DMS 273 treated with DMSO at 0.1 percent for 48 hours (cell line): ENCODE results near the gene SPRYD7.
"Not testable (repeated sequence)": the region's sequence is repeated elsewhere in the genome, so short reads cannot be mapped to it uniquely, and the experiment has no call there.

Experiments
- DNase-seq: peaks from one replicate; lab custom pipeline; 2025; lab: John Stamatoyannopoulos, UW

The SPRYD7 gene

GRCh38 chr13:49936075-49936967 is at the start of gene SPRYD7:
TSS of gene SPRYD7 (minus strand) at chr13:49936340. CDS start at chr13:49936235, 105 bp downstream.
- peak; percentile 89 for DNase-seq

- DNase-seq = no peak
Observed at GRCh38 chr13:49985129-49985528, 49.0 kb upstream of the SPRYD7 start.

GRCh38 chr13:49980266-49980665 is 44.1 kb upstream of the SPRYD7 start:
- DNase-seq = no peak

GRCh38 chr13:49977992-49978391 is 41.9 kb upstream of the SPRYD7 start:
- no peak for DNase-seq

- DNase-seq = no peak
Observed at GRCh38 chr13:49976314-49977258, 40.4 kb upstream of the SPRYD7 start.

- DNase-seq = no peak
Observed at GRCh38 chr13:49975826-49976225, 39.7 kb upstream of the SPRYD7 start.

- DNase-seq = no peak
Observed at GRCh38 chr13:49972709-49973108, 36.6 kb upstream of the SPRYD7 start.

GRCh38 chr13:49967456-49967855 is 31.3 kb upstream of the SPRYD7 start:
- DNase-seq = no peak

- DNase-seq = no peak
Observed at GRCh38 chr13:49958321-49958720, 22.2 kb upstream of the SPRYD7 start.

- no peak for DNase-seq
Observed at GRCh38 chr13:49956131-49956530, 20.0 kb upstream of the SPRYD7 start.

GRCh38 chr13:49954674-49955455 is 18.7 kb upstream of the SPRYD7 start:
- no peak for DNase-seq

GRCh38 chr13:49953560-49953959 is 17.4 kb upstream of the SPRYD7 start:
- DNase-seq = no peak

GRCh38 chr13:49951754-49952535 is 15.8 kb upstream of the SPRYD7 start:
- DNase-seq = no peak

GRCh38 chr13:49948777-49949270 is 12.7 kb upstream of the SPRYD7 start:
- not testable (repeated sequence) for DNase-seq

GRCh38 chr13:49939321-49939720 is 3.2 kb upstream of the SPRYD7 start:
- no peak for DNase-seq

- DNase-seq = no peak
Observed at GRCh38 chr13:49938921-49939320, 2.8 kb upstream of the SPRYD7 start.

- DNase-seq = no peak
Observed at GRCh38 chr13:49938314-49938713, 2.2 kb upstream of the SPRYD7 start.

GRCh38 chr13:49936968-49937273 is 781 bp upstream of the SPRYD7 start:
- DNase-seq = no peak

- DNase-seq = no peak
Observed at GRCh38 chr13:49935171-49936074, 717 bp downstream of the SPRYD7 start.

GRCh38 chr13:49933511-49933910 is 2.6 kb downstream of the SPRYD7 start:
- no peak for DNase-seq
